ENCODE measurements around the gene LDAH.
"Not testable (repeated sequence)": the region's sequence is repeated elsewhere in the genome, so short reads cannot be mapped to it uniquely, and the experiment has no call there.

The LDAH gene

GRCh38 chr2:20722592-20723240 is 100.2 kb downstream of the LDAH start:
- no peak for DNase-seq (ENCODE audit: low spot score)

DNA sequence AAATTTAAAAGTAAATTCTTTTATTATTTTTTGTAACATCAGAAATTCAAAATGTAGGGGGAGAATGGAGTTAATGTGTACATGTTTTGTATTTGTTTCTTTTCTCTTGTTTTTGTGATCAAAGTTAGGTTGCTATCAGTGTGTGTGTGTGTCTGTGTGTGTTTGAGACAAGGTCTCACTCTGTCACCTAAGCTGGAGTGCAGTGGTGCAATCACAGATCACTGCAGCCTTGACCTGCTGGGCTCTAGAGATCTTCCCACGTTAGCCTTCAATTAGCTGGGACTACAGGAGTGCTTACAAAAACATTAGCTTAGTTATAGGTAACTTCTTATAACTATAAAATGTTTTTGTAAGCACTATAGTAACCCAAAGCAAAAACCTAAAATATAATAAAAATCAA is 105.3 kb downstream of the LDAH start:
- no peak for DNase-seq (ENCODE audit: low spot score)

DNA sequence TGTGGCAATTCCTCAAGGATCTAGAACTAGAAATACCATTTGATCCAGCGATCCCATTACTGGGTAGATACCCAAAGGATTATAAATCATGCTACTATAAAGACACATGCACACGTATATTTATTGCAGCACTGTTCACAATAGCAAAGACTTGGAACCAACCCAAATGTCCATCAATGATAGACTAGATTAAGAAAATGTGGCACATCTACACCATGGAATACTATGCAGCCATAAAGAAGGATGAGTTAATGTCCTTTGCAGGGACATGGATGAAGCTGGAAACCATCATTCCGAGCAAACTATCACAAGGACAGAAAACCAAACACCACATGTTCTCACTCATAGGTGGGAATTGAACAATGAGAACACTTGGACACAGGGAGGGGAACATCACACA is 106.7 kb downstream of the LDAH start:
- not testable (repeated sequence) for DNase-seq (ENCODE audit: low spot score)

- DNase-seq (ENCODE audit: low spot score) = not testable (repeated sequence)
These were observed 108.5 kb downstream of the LDAH start for GRCh38 chr2:20714412-20714811.

DNA sequence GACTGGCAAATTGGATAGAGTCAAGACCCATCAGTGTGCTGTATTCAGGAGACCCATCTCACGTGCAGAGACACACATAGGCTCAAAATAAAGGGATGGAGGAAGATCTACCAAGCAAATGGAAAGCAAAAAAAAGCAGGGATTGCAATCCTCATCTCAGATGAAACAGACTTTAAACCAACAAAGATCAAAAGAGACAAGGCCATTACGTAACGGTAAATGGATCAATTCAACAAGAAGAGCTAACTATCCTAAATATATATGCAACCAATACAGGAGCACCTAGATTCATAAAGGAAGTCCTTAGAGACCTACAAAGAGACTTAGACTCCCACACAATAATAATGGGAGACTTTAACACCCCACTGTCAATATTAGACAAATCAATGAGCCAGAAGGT is 109.3 kb downstream of the LDAH start:
- not testable (repeated sequence) for DNase-seq (ENCODE audit: low spot score)

GRCh38 chr2:20711641-20712040 is 111.3 kb downstream of the LDAH start:
- DNase-seq (ENCODE audit: low spot score) = not testable (repeated sequence)

GRCh38 chr2:20707601-20708000 is 115.3 kb downstream of the LDAH start:
- DNase-seq (ENCODE audit: low spot score) = no peak

GRCh38 chr2:20706786-20707185 is 116.1 kb downstream of the LDAH start:
- no peak for DNase-seq (ENCODE audit: low spot score)

DNA sequence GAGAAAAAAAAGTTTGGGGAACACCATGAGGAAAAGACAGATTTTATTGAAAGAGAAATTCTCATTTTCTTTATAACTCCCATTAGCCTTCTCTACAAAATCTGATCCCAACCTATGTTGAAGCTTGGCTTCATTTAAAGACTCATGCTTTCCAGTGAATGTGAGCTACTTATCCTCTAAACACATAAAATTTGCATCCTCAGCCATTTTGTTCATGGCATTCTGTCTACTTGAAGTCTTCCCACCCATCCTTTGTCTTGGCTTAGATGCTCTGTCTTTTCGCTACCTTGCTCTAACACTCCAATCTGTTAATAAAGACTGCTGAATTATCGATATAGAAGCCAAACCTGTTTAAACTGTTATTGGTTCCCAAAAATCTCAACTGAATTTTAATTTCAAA is 116.7 kb downstream of the LDAH start:
- DNase-seq (ENCODE audit: low spot score) = no peak

- no peak for DNase-seq (ENCODE audit: low spot score)
These were observed 118.0 kb downstream of the LDAH start for GRCh38 chr2:20704886-20705285.

DNA sequence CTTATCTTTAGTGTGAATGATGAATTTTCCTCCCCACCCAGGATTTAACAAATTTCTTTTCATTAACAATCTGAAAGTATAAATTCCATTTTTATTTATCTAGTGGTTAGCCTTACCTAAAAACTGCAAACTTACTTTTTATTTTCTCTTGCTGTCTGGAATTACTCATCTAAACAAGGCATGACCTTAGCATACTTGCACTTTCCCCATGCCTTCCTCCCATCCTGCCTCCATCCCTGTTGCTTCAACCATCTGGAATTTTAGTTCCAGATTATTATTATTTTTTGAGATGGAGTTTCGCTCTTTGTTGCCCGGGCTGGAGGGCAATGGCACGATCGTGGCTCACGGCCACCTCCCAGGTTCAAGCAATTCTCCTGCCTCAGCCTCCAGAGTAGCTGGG is 120.3 kb downstream of the LDAH start:
- DNase-seq (ENCODE audit: low spot score) = no peak

GRCh38 chr2:20698916-20699613 is 123.8 kb downstream of the LDAH start:
- DNase-seq (ENCODE audit: low spot score) = peak; percentile 20

DNA sequence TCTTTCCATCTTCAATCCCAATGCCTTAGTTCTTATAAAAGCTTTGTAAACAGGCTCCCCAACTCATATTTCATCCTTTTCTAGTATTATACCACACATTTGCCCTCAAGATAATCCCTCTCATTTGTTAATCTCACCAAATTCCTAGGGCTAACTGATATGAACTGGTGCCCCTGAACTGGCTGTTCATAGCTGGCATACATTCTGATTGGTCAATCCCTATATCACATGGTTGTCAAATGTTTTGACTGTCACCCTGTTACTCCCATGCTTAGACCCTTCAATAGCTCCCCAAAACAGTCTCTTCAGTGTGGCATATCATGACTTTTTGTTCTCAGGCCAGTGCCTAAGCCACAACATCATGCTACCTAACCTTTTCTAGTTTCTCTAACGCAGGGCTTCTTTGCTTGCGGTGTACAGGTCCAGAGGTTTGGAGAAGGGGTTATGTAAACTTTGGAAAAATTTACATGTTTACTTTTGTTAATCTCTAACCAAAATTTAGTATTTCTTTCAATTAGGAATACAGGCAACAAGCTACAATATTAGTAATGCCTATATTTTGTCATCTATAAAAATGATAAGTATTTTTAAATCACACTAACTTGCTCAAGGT is 125.5 kb downstream of the LDAH start:
- DNase-seq (ENCODE audit: low spot score) = no peak

DNA sequence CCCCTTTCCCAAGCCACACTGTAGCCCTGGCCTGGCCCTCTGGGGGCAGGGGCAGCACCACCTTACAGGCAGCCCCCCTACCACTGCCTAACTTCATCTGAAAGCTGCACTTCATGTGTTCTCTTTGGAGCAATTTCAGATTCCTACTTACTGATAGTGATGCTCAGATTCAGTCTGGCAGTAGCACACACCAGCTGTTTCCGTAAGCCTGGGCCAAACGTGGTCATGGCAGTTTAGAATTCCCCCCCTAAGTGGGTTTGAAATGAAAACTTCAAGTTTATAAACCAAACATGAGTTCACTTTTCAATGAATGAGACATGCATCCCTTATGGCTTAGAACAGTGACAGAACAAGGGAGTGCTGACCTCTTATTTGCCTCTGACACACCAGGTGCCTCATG is 126.5 kb downstream of the LDAH start:
- DNase-seq (ENCODE audit: low spot score) = no peak

DNA sequence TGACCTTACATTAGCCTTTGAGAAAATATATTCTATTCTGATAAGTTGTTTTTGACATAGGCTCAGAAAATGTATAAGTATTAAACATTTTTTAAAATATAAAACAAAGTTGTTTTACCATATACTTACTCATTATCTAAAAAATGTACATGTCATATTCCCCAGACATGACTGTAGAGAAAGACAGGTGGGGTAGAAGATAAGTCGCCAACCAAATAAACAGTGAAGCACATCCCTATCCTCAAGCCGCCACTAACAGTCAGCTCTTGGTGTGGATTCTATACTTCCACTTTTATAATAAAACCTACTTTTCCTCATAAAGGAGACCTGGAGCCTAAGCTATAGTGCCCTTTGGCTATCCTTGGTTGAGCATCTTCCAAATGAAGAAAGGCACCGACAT is 129.6 kb downstream of the LDAH start:
- no peak for DNase-seq (ENCODE audit: low spot score)

GRCh38 chr2:20692081-20692480 is 130.8 kb downstream of the LDAH start:
- no peak for DNase-seq (ENCODE audit: low spot score)

- no peak for DNase-seq (ENCODE audit: low spot score)
These were observed 131.7 kb downstream of the LDAH start for GRCh38 chr2:20691076-20691734.

DNA sequence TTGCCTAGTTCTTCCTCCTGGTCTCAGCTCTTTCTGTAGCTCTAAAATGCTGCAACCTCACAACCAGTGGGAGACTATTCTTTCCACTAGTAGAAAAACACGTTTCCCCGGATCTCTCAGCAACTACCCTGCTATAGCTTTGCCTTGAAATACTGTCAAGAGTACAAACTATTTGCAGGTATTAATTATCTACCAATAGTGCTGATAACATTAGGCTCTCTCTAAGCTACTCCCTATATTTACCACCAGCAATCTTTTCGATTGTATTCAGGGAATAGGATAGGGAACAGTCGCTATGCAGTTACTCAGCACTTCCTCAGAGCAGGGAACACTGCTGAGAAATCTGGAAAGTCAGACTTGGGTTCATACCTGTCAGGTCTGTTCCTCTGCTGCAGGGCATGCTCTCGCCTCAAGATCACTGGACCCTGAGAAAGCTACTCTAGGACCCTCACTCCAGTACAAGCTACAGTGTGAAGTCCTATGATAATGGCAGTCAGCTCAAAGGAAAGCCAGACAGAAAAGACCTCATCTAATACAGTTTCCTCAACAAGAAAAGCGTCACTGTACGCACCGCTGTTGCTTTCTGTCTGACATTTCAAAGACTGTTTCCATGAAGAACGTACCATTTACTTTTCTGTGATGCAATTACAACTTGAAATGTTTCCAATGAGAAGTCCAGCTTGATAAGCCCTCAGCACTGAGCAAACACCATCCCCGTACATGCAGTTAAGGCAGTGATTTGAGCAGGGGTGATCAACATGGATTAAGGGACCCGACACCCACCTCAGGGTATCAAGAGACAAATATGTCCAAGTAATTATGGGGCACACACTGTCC is 133.3 kb downstream of the LDAH start:
- DNase-seq (ENCODE audit: low spot score) = no peak

DNA sequence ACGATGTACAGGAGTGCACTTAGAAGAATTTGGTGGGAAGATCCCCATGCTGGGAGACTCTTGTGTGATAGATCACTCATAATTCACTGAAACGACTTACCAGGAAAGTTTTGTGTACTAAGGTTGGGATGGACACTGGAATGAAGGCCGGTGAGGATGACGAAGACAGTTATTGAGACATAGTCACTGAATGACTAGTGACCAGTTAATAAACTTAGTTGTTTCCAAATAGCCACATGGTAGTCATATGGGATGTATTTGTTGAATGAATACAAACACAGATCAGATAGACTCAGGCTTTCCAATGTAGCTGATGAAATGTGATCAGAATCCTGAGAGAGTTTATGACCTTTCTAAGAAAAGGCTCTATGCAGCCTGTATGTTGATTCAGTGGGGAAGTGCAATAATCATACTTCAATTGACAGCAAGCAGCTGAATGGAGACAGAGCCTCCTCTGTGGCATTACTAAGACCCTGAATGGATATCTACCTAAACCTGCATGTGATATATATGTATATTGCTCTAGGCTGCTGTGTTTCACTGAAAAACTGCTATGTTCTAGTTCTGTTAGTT is 135.6 kb downstream of the LDAH start:
- DNase-seq (ENCODE audit: low spot score) = no peak

DNA sequence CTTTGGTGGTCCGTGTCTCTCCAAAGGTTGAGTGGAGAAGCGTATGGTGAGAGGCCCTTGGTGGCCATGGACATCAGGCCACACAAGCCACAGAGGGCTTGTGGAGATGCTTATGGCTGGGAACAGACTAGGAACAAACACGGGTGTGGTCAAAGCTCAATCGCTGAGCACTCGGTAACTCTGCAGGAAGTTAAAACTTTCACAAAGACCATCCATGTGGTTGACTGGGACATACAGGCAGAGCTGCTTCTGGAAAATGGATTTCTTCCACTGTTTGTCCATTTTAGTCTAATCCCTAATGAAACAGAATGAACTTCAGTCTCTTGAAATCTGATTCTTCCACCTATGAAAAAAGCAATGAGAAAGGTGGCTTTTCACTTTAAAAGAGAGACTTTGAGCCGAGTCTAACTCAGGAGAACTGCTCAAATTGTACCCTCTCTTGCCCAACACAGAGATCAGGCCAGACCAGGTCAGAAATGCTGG is 138.3 kb downstream of the LDAH start:
- no peak for DNase-seq (ENCODE audit: low spot score)

GRCh38 chr2:20682167-20682920 is 140.6 kb downstream of the LDAH start:
- no peak for DNase-seq (ENCODE audit: low spot score)

Measured in germinal center (tissue), 1 donor.